Raji (cell line): ENCODE measurements around the gene SEMA4D.

Experiments used
- POLR2A ChIP-seq: IDR thresholded peaks from 2 replicates; pipeline ENCODE4 v1.6.1; 2011; ENCODE audit warnings: low read depth, low read length, control low read depth; ENCODE audit not compliant: insufficient read depth

Gene SEMA4D

DNA sequence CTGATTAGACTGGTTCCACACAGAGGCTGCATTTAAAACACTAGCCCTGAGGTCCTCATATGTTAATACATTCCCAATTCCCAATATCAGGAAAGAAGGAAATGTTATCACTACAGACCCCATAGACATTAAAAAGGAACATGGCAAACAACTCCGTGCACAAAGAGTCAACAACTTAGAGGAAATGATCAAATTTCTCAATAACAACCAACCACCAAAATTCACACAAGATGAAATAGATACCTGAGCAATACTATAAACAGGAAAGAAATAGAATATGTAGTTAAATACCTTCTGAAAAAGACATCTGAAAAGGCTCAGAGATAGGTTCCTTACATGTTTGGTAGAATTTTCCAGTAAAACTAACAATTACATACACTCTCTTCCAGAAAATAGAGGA lies 28.9 kb downstream of the SEMA4D start:
- TF ChIP-seq POLR2A: no peak

DNA sequence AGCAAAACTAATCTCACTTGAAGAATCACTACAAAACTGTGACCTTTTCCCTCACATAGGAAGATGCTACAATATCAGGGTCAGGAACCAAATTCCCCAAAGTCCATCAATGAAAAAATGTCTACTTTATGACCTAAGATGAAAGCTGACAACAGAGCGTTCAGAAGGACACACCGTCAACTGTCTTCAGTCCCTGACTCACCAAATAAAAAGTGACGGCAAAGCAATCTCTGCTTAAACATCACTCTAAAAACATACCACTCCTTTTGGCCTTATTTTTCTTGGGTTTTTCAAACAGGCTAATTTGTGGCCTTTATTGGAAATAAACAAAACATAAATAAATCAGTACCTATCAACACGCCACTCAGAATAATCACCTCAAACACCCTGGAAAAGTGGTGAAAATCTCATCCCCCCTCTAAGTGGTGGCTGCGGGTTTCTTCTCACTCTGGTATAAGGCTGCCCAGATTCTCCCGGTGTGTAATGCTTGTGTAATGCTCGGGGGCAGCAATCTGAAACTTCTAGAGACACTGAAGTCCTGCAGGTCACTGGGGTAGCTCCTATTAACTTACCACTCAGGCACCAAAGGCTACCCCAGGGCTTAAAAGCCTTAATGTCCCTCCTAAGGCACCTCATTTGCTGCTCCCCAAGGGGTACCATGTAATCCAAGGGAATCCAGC lies 29.5 kb downstream of the SEMA4D start:
- no peak for TF ChIP-seq POLR2A

DNA sequence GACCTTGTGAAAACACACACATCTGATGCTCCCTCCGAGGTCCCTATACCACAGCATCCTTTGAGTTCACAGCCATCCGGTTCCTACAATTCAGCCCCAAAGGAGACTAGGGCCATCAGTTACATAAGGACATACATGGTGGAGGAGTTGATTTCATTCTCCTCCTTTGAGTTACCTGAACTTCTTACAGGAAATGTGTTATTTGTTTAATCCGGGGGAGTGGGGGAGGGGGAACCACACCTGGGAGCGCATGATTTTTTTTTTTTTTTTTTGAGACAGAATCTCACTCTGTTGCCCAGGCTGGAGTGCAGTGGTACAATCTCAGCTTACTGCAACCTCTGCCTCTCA lies 30.7 kb downstream of the SEMA4D start:
- no peak for TF ChIP-seq POLR2A

DNA sequence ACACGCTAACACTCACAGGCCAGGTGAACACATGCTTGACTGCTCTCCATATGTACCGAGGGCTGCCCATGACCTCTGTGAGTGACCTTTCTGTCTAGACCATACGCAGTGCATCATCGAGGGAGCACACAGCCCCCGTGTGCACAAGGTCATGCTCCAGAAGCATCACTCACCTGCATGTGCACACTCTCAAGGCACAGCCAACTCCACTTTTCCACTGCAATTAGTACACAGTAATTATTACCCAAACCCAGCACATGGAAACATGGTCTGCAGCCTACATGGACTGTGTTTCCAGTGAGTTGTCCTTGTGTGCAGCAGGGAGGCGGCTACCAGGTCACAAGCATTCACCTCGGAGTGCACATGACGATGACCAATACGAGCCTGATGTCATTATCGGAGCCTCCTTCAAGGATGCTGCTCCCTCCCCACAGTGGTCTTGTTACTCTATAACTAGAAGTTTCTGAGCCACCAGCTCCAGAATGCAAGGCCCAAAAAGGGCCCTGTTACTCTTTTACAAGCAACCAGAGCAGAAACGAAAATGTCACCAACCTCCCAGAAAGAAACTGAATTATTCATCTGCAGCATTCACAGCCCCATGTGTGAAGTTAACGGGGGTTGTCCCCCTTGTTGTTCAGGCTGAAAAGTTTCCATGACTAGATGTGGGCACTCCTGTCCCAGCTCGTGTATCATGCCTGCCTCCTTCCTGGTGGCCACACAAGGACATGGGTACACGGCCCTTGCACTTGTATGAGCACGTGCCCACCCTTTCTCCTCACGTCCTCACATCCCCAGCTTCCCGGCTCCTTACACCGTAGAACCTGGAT lies 31.2 kb downstream of the SEMA4D start:
- TF ChIP-seq POLR2A: no peak

DNA sequence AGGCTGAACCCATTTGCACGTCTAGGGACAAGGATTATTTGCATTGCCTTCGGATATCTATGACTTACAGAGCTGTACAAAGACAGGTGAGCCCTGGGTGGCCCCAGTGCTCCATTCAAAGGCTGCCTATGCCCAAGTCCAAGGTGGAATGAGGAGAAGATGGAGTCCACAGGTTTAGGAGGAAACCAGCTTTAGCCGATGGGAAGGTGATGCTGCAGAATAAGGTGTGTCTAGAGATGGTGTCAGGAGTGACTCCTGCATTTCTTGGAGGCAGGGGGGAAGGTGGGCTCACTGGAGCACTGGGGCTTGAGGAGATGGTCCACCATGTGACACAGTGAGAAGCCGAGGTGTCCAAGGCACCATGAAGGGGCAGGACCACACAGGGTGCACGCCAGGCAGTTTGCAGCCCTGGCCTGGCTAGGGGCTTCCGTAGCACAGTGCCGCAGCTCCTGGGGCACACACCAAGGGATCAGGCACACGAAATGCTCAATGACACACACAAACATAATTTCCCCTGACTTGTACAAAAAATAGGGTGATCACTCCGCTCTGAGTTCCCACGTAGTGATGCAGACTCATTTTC lies 32.1 kb downstream of the SEMA4D start:
- no peak for TF ChIP-seq POLR2A

DNA sequence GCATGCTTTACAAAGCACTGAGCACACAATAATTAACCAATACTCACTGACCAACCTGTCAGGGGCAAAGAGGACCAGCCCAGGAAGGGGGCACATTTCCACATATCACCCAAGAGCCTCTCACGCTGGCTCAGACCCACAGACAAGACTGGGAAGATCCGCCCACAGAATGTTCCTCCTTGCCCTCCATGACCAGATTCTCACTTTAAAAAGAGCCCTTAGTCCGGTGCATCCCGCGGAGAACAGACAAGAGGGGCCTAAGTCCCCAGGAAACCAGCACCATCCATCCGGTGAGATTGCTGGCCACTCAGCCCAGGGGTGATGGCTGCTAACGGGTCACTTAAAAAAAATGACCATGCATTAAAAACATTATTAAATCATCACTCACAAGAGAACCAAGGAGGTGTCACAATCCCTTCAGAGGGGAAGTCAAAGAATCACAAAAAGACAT lies 32.9 kb downstream of the SEMA4D start:
- TF ChIP-seq POLR2A: no peak

DNA sequence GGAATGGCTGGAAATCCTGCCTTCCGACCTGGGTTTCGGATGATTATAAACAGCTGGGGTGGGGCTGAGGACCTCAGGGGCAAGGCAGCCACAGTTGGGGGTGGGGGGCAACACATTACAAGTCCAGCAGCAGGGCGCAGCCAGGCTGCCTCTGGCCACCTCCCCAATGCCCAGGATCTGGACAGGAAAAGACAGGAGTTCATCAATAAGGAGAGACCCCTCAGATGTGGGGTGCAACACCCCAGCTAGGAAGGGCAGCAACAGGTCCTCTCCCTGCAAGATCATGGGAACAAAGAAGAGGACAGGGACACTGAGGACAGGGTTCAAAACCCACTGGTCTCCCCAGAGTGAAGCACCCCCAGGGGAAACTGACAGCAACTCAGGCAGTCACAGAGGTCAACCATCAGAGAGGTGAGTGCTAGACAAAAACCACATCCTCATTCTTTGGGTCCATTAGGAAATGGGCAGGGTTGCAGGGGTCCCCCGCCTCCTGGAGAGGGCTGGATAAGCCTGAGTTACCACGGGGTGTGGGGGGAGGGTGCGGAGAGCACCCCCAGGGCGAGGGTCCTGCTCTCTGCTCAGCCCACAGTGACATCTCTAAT lies 33.5 kb downstream of the SEMA4D start:
- TF ChIP-seq POLR2A: no peak

DNA sequence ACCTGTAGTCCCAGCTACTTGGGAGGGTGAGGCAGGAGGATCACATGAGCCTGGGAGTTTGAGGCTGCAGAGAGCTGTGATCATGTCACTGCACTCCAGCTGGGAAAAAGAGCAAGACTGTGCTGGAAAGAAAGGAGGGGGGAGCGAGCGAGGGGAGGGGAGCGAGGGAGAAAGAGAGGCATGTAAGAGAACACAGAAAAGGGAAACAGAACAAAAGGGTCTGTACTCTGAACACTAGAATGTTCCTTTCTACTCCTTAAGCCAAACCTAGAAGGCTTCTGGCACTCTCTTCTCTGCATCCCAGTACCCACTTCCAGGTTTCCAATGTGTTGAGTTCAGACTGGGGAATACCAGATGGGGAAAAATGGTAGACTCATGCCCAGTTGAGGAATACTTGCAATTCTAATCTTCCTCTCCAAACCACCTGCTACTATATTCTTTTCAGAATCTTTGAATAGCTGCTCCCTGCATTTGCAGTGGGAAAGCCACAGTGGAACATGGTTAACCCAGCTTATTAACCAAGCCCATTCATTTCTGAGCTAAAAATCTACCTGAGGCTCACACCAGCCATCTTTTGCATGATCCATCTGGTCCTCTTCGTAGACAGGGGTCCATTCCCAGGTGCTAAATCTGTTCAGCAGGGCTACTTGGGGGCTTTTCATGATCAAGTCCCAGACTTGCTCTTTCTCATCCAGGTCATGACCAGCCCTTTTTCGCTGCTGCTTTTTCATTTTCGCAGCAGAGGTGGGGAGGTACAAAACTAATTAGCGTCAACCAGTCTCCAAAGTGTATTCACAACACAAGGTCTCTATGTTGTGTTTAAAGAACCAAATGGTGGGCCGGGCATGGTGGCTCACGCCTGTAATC lies 34.9 kb downstream of the SEMA4D start:
- TF ChIP-seq POLR2A: no peak

DNA sequence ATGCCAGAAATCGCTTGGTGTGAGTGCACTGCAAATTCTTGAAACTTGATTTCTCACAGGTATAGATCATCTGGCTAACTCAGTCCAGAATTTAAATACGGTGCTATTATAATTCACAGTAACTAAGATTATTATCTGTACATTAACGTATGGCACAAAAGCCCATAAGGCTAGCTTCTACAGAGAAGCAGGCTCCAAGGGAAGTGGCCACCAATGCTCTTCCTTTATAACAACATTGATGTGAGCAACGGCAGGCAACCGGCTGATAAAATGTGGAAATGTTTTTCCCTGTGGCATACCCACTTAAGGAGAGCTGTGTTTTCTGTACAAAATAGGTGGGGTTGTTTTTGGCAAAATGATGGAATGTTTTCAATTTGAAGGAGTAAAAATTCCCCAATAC lies 35.7 kb downstream of the SEMA4D start:
- no peak for TF ChIP-seq POLR2A

DNA sequence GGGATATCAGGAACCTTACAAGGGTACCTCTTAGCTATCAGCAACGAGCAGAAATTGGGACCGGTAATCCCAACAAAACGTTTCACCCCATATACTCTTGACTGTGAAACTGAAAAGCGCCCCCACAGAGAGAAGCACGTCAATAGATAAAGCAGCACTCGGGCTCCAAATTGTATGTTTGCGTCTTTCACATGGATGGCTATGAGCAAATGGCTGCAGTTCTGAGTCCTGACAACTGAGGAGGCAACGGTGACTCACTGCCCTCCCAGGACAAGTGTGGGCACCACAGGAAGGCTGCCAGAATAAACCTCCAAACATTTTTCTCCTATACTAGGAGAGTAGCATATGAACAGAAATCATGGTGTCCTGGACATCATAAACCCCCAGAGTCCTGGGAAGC lies 36.6 kb downstream of the SEMA4D start:
- TF ChIP-seq POLR2A: no peak

DNA sequence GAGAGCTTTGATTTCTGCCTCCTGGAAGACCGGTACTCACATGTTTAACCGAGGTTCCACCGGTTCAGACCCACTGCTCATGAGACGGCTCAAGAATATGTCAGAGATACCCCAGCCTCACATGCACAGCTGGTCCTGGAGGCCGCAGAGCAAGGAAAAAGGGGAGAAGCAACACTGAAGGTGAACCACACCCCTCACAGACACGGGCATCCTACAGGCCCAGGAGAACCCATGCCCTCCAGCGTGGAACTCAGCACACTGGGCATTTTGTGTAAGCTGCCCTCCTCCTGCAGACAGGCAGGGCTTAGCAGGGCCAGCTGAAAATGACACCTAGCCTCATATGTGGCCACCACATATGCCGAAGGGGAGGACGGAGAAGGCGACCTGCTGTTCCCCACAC lies 37.4 kb downstream of the SEMA4D start:
- no peak for TF ChIP-seq POLR2A

DNA sequence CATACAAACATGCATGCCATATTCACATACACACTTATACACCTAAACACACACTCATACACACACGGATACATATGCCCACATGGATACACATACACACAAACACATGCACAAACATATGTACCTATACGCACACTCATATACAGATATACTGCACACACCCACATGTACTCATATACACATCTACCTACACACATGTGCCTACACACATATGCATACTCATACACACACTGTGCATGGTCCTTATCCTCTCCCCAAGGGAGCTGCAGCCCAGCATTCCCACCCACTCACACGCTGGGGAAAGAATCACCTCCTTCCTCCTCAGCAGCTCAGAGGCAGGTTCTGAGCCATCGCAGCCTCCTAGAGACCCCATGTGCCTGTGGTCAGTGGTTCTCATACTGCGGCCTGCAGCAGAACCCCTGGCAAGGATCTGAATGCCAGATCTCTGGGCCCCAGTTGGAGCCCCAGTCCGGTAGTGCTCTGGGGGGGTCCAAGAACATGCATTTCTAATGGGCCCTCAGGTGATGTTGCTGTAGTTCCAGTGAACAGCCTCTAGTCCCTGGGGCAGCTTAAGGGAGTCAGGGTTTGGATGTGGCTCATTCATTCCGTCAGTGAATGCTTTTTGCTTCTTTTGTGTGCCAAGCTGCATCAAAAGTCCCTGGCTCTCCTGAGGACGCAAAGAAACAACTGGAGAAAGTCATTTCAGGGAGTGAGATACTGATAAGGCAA lies 39.0 kb downstream of the SEMA4D start:
- TF ChIP-seq POLR2A: no peak

DNA sequence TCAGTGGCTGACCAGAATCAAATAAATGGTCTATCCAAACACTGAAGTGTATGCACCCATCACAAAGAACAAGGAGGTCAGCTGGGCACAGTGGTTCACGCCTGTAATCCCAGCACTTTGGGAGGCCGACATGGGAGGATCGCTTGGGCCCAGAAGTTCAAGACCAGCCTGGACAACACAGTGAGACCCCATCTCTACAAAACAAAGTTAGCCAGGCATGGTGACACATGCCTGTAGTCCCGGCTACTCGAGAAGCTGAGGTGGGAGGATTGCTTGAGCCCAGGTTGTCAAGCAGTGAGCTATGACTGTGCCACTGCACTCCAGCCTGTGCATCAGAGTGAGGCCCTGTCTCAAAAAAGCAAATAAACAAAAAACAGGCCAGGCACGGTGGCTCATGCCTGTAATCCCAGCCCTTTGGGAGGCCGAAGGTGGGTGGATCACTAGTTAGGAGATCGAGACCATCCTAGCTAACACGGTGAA lies 40.5 kb downstream of the SEMA4D start:
- TF ChIP-seq POLR2A: no peak

DNA sequence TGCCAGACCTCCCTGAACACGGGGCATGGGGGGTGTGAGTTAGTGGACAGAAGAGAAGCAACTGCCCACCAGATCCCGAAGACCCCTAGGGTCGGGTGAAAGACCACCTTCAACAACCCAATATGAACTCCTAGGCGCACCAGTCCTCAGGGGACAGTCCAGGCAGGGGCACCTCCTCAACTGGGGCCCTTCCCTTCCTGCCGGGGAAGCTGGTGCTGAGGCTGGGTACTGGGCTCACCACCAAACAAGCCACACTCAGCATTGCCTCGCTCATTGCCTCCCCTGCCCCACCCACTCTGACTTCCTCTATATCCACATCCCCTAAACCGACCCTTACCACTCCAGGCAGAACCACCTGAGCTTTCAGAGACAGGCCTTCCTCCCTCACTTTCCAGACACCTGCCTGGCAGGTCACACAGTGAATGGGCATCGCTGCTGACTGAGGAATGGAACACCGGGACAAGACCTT lies 42.5 kb downstream of the SEMA4D start:
- TF ChIP-seq POLR2A: no peak
